Inflammatory macrophage (primary cell): ENCODE measurements around the gene UBE2D3.
A peak's percentile ranks its signal among the peaks of the same experiment; 100 is the strongest.
"Not testable (repeated sequence)": the region's sequence is repeated elsewhere in the genome, so short reads cannot be mapped to it uniquely, and the experiment has no call there.

ENCODE experiments used
- DNase-seq, 2 donors: peaks; one replicate each; pipeline ENCODE4 v3.0.0-alpha.2; 2020 to 2022
- total RNA-seq, 18 experiments: gene quantifications; one replicate each; lab custom pipeline; 2026; ENCODE audit warnings: mixed read lengths in 6 of 18, inconsistent platforms in 2 of 18; lab: John Stamatoyannopoulos, UW

The UBE2D3 gene
- 214 to 355 (median 313) reads per million in 18 experiments for total RNA-seq

DNA sequence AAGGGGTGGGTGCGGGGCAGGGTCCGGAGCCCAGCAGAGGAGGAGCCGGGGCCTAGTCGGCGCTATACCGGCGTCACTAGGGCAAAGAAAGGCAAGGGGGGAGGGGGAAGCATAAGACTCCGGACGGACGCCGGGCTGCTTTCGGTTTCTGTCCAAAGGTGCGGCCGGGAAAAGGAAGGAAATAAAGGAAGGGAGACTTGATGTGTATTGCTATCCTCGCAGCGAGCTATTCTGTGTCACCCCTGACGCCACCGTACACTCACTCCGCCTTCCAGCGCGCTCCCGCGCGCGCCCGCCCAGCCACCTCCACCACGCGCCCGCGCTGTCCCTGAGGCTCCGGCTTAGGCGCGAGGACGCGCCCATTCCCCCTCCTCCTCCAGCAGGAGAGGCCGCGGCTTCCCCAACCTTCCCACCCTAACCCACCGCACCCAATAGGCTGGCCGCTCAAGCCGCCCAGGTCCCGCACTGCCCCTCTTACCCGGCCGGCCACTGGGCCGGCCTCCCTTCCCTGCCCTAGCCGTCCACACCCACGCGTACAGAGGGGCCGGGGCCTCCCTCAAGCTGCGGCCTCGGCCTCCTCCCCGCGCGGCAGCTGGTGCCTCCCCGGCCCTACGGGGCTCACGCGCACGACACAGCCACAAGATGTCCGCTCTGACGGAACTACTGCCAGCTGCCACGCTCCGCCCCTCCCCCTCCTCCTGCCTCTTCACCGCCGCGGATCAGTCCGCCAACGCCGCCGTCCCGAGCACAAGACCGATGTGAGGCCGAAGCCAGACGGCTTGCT lies at the start of gene UBE2D3:
UBE2D3 (minus strand) TSS at position 662 of the 784 bp plus-strand sequence. CDS start 1,043 bp downstream, outside the sequence.
- peak; percentile 96 to 97 for DNase-seq

DNA sequence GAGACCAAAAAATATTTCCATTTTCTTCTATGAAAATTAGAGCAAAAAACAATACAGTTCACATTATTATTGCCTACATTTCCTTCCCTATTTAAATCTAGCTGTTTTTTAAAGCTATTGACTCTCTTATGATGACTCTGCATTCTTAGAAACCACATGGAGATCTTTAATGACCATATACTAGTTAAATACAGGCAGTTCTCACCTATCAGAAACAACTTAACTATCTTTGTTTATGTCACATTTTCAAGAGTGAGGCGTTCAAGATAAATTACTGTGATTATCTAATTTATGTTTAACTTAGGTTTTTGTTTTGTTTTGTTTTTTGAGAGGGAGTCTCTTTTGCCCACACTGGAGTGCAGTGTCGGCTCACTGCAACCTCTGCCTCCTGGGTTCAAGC lies 44.4 kb upstream of the UBE2D3 start:
- peak in 1 of 2 donors; percentile 33 for DNase-seq

DNA sequence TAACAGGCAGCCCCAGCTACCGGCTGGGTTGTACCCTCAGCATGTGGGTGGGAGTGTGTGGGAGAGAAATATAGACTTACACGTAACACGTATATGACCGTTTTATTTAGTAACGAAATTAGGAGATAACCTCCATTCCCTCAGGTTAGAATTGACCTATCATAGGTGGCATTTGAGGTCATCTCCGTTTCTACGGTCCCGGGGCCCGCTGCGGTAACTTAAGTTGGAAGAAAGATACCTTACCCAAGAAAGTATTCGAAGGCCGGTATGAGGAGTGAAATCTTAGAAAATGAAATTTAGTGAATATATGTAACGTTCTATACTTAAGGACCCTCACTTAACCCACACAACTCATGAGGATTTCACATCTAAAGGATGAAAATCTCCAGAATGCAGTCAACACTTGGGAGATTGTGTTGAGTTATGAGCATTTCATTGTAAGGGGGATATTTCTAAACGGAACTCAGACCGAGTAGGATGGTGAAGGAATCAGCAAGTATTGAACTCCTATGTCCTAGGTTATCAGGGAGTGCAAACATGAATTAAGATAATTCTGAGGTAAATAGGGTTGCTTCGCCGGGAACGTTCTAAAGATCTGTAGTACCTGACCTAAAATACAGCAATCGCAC lies 42.3 kb upstream of the UBE2D3 start:
- DNase-seq: peak in 1 of 2 donors; percentile 19

DNA sequence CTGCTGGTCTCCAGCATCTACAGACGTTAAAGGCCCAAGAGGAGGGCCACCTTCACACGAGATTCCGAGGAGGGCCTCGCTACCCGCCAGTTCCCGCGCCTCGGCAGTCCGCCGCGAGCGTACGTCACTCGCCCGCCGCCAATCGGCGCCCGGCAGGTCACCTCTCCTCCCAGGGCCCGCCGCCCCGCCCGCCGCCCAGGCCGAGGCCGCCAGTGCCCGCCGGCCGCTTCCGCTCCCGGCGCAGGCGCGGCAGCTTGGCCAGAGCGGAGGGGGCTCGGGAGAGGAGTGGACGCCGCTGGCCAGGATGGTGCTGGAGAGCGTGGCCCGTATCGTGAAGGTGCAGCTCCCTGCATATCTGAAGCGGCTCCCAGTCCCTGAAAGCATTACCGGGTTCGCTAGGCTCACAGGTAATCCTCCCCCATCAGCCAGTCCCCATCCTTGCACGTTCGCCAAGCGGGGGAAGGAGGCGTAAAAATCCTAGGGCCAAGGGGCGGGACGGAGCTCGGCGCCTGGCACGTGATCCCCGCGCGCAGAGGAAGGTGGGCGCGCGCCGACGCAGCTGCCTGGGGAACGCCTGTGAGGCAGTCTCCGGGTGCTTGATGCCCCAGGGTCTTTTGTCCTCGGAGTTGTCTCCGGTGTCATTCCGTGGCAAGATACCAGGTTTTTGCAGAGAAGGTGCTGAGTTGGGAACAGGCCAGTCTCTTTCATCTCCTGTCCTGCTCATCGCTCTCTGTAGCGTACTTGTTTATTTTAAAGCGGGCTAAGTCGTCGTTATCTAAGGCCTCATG lies 41.6 kb upstream of the UBE2D3 start, which contains the start of gene CISD2:
CISD2 (plus strand) TSS at position 212 of the 788 bp plus-strand sequence; CDS start at position 305, 93 bp downstream.
- DNase-seq: peak; percentile 89 to 94

DNA sequence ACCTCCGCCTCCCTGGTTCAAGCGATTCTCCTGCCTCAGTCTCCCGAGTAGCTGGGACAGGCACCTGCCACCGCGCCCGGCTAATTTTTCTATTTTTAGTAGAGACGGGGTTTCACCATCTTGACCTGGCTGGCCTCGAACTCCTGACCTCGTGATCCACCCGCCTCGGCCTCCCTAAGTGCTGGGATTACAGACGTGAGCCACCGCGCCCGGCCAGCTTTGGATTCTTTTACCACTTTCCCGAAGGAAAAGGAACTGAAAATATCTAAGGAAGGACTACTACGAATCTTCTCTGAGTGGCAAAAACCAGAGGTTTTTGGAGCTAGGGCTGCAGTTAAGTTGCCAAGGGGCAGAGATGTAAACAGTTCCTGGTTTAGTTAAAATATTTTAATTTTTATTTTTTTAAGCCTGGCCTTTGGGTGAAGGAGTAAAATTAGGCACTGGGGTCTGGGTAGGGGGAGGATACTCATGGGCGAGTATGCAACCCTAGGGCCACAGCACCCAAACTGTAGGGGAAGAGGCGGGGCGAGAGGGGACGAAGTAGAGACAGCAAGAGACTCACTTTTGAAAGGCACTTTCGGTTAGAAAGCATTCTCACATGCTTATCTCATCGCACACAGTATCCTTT lies 40.9 kb upstream of the UBE2D3 start:
- no peak for DNase-seq

DNA sequence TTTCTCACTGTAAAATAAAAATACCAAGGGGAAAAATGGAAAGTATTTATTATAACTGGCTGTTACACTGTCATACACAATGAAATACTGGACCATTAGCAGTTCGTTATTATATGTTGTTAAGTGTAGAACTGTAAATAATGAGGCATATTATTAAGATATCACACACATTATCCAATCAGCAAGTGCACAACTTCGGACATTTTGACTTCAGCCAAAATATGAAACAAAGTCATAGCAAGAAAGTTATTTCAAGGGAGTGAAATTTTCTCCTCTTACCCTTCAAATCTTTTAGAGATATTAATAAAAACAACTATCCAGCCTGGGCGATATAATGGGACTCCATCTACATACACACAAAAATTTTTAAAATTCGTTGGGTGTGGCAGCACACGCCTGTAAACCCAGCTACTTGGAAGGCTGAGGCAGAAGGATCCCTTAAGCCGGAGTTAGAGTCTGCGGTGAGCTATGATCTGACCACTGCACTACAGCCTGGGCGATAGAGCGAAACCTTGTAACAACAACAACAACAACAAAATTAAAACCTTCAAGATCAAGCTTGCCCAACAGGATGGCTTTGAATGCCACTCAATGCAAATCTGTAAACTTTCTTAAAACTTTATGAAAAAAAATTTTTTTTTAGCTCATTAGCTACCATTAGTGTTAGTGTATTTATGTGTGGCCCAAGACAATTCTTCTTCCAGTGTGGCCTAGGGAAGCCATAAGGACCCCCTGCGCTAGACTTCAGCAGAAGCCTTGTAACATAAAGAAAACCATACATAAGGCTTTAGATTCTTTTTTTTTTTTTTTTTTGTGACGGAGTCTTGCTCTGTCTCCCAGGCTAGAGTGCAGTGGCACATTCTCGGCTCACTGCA lies 40.2 kb upstream of the UBE2D3 start:
- no peak for DNase-seq

DNA sequence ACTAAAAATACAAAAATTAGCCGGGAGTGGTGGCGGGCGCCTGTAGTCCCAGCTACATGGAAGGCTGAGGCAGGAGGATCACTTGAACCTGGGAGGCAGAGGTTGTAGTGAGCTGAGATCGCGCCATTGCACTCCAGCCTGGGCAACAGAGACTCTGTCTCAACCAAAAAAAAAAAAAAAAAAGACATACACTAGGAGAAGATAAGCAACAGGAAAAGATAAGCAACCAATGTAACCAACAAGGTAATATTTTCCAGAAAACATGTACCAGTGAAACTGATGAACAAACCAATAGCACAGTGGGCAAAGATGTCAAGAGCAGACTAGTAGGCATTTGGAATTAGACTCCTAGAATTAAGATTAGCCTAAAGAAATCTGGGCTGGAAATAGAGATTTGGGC lies 38.0 kb upstream of the UBE2D3 start:
- not testable (repeated sequence) for DNase-seq

DNA sequence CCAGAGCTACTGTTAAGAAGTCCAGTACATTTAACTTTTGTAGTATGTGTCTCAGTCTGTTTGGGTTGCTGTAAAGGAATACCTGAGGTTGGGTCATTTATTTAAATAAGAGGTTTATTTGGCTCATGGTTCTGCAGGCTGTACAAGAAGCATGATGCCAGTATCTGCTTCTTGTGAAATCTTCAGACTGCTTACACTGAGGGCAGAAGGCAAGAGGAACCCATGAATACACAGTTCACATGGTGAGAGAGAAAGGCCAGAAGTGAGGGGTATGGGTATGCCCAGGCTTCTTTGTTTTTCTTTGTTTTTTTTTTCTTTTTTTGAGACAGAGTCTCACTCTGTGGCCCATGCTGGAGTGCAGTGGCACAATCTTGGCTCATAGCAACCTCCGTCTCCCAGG lies 35.4 kb upstream of the UBE2D3 start:
- DNase-seq: peak; percentile 50 to 61

DNA sequence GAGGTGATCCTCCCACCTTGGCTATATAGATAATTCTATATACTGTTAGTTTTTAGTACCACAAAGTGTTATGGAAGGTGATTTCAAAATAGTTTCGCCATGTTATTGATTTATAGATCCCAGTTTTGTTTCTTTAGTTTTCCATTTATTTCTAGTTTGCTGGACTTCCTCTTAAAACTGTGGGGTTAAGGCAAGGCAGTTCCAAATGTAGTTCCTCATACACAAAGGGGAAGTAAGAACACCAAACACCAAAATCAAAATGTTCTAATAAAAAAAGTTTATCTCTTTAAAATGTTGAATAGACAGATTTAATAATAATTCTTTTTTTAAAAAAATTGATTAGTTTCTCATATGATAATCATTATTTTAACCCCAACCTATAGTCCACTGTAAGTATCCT lies 34.7 kb upstream of the UBE2D3 start:
- DNase-seq: peak; percentile 47 to 63

DNA sequence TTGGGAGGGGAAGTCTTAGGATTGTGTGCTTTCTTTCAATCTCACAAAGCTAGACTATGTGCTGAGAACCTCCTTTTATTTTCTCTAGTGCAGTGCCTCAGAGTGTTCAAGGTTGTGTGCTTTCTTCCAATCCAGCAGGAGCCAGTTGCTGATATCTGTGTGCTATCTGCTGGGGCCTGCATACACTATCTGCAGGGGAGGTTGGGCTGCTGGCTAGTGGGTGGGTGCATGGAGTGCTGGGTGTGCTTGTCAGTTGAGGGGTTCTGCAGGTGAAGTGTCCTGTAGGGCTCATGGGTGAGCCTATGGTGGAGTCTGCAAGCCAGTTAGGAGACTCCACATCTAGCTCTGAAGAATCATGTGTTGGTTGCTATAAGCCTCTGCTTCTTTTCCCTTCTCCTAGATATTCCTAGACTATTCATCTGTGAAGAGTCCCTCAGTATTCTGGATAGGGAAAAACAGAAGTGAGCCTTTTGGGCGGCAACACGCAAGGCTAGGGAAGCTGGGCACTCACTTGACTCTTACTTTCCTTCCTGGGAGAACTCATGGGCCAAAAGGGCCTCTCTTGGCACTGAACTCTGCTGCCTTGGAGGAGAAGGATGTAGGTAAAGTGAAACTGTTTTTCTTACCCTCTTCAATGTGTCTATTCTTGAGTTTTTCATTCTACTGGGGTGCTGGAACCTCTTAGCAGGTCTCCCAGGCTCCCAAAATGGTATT lies 33.4 kb upstream of the UBE2D3 start:
- peak; percentile 35 to 40 for DNase-seq

DNA sequence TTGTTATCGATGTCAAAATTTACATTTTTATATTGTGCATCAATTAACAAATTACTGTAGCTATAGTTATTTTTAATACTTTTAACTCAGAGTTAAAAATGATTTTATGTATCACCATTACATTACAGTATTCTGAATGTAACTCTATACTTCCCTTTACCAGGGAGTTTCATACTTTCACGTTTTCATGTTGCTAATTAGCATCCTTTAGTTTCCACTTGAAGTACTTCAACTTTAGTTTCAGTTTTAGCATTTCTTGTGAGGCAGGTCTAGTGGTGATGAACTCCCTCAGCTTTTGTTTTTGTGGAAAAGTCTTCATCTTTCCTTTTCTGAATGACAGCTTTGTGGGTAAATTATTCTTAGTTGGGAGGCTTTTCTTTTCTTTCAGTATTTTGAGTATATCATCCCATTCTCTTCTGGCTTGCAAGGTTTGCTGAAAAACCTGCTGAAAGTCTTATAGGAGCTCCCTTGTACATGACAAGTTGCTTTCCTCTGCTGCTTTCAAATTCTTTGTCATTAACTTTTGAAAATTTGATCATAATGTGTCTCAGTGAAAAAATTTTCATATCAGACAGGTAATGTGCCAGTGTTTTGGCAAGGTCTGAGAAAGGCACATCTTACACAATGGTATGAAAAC lies 31.6 kb upstream of the UBE2D3 start:
- no peak for DNase-seq

DNA sequence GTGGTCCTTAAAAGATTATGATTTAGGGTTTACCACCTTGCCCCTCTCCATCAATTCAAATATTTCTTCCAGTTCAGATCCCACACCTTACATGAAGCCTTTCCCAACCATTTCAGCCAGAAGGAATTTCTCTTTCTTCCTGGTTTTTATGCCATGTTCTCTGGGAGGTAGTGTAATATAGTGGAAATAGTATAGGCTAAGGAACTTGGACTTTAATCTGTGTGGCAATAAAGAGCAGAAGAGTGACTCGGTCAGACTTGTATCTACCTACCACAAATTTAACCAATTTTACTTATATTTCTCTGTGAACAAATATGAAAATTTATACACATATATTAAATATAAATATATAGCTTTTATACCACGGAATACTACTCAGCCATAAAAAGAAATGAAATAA lies 23.0 kb upstream of the UBE2D3 start:
- DNase-seq: no peak

DNA sequence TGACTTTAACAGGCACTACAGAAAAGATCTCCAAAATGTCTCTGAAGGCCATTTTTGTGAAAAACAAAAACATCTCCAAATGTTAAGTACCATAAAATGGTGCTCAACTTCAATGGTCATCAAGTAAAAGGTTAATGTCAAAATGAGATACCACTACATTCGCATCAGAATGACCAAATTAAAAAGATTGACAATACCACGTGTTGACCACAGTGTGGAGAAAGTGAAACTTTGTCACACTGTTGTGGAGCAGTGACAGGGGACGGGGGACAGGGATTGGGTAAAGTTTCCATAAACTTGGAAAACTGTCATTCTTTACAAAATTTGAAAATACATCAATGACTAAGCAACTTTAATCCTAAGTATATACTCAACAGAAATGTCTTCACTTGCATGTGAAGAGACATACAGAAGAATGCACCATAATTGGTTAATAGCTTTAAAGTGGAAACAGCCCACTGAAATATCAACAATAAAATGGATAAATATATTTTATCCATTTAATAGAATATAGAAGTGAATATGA lies 22.3 kb upstream of the UBE2D3 start:
- no peak for DNase-seq

DNA sequence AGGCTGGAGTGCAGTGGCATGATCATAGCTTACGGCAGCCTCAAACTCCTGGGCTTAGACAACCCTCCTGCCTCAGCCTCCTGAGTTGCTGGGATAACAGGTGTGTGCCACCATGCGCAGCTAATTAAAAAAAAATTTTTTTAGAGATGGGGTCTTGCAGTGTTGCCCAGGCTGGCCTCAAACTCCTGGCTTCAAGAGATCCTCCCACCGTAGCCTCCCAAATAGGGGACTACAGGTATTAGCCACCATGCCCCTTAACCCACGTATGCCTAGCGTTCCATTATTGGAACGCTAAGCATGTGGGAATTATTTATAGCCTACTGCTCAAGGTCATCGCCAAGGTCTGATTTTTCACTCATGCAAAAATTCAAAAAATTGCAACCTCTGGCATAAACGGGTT lies 20.3 kb upstream of the UBE2D3 start:
- DNase-seq: no peak

DNA sequence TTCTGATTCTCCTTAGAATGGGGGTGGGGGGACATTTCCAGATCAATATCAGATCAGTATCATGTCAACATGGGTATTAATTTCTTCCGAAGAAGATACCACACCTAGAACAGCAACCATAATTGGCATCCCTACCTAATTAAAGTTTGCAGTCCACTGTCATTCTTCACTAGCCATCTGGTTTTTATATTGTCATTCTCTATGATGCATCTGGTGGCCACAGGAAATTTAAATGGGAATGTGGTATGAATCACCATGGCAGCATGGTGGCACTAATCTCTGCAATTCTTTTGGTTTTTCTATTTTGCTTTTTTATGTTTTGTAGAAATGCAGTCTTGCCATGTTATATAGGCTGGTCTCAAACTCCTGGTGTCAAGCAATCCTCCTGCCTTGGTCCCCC lies 16.6 kb upstream of the UBE2D3 start:
- DNase-seq: no peak

DNA sequence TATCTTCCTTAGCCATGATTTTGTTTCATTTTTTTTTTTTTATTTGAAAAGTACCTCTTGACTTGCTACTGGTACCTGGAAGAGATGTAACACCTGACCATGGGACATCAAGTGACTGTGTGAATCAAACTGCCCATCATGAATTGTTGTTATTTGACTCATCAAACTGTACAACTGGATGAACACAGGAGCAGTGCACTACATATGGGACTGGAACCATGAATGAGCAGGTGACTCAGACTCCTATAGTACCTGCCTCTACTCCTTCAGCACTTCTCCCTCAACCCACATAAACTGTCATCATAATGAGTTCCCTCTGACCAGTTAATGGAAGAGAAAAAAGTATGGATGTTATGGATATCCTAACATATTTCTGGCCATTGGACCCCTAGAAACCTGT lies 15.9 kb upstream of the UBE2D3 start:
- DNase-seq: no peak

DNA sequence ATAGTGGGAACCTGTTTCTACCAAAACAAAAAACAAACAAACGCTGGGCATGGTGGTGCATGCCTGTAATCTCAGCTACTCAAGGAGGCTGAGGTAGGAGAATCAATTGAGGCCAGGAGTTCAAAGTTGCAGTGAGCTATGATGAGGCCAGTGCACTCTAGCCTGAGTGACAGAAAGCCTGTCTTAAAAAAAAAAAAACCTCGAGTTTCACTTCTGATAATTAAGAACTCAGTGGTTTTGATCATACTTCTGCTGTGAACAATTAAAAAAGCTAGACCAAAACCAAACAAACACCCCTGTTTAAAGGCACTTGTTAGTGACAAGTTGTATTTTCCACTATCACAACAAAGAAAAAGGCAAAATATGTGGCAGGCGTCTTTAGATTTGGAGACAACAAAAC lies 15.0 kb upstream of the UBE2D3 start:
- no peak for DNase-seq

DNA sequence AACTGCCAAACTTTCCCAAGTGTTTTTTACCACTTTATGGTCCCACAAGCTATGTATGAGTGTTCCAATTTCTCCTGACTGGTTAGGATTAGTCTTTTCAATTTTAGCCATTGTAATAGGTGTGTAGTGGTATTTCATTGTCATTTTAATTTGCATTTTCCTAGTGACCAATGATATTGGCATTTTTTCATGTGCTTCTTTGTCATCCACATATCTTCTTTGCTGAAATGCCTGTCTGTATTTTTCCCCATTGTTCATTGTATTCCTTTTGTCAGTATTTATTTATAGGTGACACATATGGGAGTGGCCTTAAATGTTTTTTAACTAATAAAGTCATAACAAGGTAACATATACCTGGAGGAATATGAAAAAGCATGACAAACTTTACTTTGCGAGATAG lies 9.2 kb upstream of the UBE2D3 start:
- no peak for DNase-seq

DNA sequence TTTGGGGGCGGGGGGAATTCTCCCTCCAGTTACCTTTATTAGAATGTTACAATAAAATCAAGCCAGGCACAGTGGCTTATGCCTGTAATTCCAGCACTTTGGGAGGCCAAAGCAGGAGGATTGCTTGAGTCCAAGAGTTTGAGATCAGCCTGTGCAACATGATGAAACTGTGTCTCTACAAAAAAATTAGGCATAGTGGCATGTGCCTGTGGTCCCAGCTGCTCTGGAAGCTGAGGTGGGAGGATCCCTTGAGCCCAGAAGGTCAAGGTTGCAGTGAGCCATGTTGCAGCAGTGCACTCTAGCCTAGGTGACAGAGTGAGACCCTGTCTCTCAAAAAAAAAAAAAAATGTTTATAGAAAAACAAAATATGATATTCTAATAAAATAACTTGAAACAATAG lies 5.3 kb upstream of the UBE2D3 start:
- no peak for DNase-seq

DNA sequence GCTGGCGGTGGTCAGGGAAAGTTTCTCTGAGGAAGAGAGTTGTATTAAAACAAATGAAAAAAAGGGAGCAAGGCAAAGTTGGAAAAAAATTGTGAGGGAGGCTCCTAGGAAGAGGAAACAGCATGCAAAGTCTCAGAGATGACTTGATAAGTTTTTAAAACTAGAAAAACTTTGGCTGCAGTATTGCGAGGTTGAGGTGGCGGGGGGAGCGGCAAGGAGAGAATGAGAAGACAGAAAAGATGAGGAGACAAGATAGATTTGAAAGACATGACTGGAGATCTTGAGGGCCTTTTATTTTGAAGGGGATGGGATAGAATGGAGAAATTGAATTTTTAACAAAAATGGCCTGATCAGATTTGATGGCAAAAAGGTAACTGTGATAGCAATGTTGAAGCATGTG lies 4.8 kb upstream of the UBE2D3 start:
- no peak for DNase-seq
